Type B pancreatic cell (in vitro differentiated cells): ENCODE data around the gene FMNL1. TPM values are rescaled to one million over a fixed set of nuclear protein-coding genes. Genes with fewer than 3 reads are reported as not detected.
"Not testable (repeated sequence)": the region's sequence is repeated elsewhere in the genome, so short reads cannot be mapped to it uniquely, and the experiment has no call there.

Source experiments
- DNase-seq: peaks from one replicate; pipeline ENCODE4 v3.0.0; 2021; ENCODE audit warnings: mixed read lengths; ENCODE audit not compliant: unreplicated experiment; ENCODE audit errors: extremely low spot score
- H3K27ac Mint-ChIP-seq: 2 replicates; pipeline ENCODE4 v1.8.0; 2021; ENCODE audit warnings: mild to moderate bottlenecking, mixed read lengths
- H3K27me3 Mint-ChIP-seq: 2 replicates; pipeline ENCODE4 v1.8.0; 2021; ENCODE audit warnings: mixed read lengths
- H3K36me3 Mint-ChIP-seq: 2 replicates; pipeline ENCODE4 v1.8.0; 2021; ENCODE audit warnings: mixed read lengths
- H3K4me1 Mint-ChIP-seq: one replicate; pipeline ENCODE4 v1.8.0; 2021; ENCODE audit warnings: mixed read lengths; ENCODE audit not compliant: unreplicated experiment
- H3K4me3 Mint-ChIP-seq: 2 replicates; pipeline ENCODE4 v1.8.0; 2021; ENCODE audit warnings: mild to moderate bottlenecking, mixed read lengths
- H3K9me3 Mint-ChIP-seq: 2 replicates; pipeline ENCODE4 v1.8.0; 2021; ENCODE audit warnings: mixed read lengths
- total RNA-seq: library from RNA; stranded (reverse); gene quantifications from 2 replicates; pipeline ENCODE4 v1.2.1, GENCODE V29; 2021; ENCODE audit warnings: low replicate concordance
- TF ChIP-seq, protein P1 (sequence below): fragments of 200-600 bp; sonication (generic); conservative IDR thresholded peaks from 2 replicates; pipeline ENCODE4 v1.5.0; 2021; ENCODE audit warnings: antibody characterized with exemption, mild to moderate bottlenecking

Gene FMNL1
- total RNA-seq, 1 donor from 2014 or later = 1.9 TPM

DNA sequence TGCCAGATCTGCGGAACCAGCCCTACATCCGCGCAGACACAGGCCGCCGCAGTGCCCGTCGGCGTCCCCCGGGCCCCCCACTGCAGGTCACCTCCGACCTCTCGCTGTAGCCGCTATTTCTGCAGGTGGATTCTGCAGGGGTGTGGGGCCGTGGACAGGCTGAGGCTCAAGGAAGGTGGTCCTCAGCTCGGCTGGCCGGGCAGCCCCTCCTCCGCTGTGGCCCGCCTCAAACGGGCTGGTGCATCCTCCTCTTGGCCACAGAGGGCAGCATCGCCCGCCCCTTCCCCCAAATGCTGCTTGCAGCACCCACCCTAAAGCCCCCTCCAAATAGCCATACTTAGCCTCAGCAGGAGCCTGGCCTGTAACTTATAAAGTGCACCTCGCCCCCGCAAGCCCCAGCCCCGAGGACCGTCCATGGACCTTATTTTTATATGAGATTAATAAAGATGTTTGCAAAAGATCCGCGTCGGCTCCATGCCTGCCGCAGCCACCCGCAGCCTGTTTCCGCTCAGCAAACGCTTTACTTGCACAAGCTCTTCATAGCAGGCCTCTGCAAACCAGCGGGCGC is 25.3 kb downstream of the FMNL1 start:
- no peak for DNase-seq
- peak overlapping the region; percentile 91 for H3K27ac Mint-ChIP-seq
- peak overlapping the region; percentile 94 for H3K4me3 Mint-ChIP-seq

DNA sequence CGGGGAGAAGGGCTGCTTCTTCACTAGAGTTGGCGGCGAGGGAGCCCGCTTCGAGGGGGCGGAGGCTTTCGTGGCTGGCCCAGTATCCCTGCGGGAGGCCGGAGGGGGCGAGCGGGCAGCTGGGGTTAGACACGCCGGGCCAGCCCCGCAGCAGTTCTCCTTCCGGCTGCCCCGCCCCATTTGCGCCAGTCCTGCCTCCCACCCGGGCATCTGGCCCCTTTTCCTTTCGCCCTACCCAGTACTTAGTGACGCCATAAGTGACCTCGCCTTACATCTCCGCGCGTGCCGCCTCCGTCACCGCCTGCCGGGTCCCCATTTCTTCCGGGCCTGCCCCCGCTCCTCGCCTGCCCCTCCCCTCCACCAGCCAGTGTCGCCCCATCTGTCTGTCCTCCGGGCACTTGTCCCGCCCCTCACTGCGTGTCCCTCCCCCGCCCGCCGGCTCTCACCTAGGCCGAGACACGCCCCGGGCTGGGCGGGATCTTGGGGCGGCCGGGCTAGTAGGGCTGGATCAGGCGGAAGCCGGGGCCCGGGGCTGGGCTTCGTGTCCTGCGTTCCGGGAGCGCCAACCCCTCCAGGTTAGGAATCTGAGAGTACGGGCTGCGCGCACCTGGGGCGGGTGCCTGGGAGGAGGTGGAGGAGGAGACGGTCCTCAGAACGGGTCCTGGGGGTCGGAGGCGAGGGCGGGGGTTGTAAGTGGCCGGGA is 25.9 kb downstream of the FMNL1 start:
- Mint-ChIP-seq H3K27me3 (peaks cover 8% of the 10 kb centered on the region), H3K4me3 (peak overlapping the region; percentile 94), H3K4me1 (peaks cover 8% of the 10 kb centered on the region), H3K9me3 (no peaks in the 10 kb centered on the region), H3K27ac (peak overlapping the region; percentile 91), H3K36me3 (no peaks in the 10 kb centered on the region)
- peak; percentile 90 for DNase-seq
- TF ChIP-seq, protein P1, sequence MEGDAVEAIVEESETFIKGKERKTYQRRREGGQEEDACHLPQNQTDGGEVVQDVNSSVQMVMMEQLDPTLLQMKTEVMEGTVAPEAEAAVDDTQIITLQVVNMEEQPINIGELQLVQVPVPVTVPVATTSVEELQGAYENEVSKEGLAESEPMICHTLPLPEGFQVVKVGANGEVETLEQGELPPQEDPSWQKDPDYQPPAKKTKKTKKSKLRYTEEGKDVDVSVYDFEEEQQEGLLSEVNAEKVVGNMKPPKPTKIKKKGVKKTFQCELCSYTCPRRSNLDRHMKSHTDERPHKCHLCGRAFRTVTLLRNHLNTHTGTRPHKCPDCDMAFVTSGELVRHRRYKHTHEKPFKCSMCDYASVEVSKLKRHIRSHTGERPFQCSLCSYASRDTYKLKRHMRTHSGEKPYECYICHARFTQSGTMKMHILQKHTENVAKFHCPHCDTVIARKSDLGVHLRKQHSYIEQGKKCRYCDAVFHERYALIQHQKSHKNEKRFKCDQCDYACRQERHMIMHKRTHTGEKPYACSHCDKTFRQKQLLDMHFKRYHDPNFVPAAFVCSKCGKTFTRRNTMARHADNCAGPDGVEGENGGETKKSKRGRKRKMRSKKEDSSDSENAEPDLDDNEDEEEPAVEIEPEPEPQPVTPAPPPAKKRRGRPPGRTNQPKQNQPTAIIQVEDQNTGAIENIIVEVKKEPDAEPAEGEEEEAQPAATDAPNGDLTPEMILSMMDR = no peak

More for the DNA sequence above, 25.3 kb downstream of the FMNL1 start:
- Mint-ChIP-seq H3K27me3 (peaks cover 13% of the 10 kb centered on the region), H3K4me1 (peaks cover 8% of the 10 kb centered on the region), H3K9me3 (no peaks in the 10 kb centered on the region), H3K36me3 (no peaks in the 10 kb centered on the region)
- TF ChIP-seq, protein P1 = peak; percentile 79

DNA sequence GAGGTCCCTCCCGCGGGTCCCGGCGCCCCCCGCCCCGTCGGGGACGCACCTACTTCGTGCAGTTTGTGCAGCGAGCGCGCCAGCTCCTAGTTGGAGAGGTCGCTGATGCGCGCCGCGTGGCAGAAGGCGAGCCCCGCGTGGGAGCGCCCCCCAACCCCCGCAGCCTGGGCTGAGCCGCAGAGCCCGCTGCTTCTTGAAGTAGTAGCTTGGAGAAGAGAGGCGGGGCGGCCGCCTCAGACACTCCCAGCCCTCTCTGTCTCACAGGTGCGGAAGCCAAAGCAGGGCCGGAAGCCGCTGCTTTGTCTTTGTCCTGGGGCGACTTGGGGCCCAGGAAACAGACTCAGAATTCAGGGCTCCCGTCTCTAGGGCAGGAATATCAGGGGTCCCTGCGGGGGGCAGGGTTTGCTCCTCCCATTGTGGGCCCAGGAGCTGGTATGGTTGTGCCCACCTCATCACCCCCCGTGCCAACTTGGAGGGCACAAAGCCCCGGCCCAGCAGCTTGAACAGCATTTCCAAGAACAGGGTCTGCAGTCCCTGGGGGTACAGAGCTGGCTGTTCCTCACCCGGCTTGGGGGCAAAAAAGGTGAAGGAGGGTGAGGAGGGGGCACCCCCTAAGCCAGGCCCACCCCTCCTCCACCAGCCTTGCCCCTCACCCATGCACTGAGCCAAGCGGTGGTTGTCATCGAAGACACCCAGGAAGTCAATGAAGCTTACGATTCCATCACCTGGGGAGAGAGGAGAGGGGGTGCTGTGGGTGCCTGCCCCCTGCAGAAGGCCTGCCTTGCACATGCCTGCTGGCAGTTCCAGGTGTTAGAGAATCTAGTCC is 26.7 kb downstream of the FMNL1 start:
- Mint-ChIP-seq H3K36me3 (no peaks in the 10 kb centered on the region), H3K9me3 (no peaks in the 10 kb centered on the region), H3K4me1 (peaks cover 8% of the 10 kb centered on the region), H3K27ac (peak overlapping the region; percentile 91), H3K27me3 (peaks cover 3% of the 10 kb centered on the region), H3K4me3 (peak overlapping the region; percentile 94)
- TF ChIP-seq, protein P1 = no peak
- DNase-seq = no peak

GRCh38 chr17:45251931-45252330 is 30.2 kb downstream of the FMNL1 start:
- H3K27ac Mint-ChIP-seq = no peak overlapping the region

DNA sequence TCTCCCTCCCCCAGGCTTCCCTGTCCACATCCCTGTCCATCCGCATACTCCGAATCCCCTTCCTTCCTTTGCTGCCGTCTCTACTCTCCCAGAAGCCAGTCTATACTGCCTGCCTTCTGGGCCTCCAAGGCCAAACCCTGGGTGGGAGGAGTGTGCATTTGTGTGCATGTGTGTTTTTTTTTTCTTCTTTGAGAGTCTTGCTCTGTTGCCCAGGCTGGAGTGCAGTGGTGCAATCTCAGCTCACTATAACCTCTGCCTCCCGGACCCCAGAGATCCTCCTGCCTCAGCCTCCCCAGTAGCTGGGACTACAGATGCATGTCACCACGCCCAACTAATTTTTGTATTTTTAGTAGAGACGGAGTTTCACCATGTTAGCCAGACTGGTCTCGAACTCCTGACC is 31.6 kb downstream of the FMNL1 start:
- peaks cover 10% of the 10 kb centered on the region for H3K4me1 Mint-ChIP-seq

More at GRCh38 chr17:45251931-45252330, 30.2 kb downstream of the FMNL1 start:
- DNase-seq = no peak
- Mint-ChIP-seq H3K9me3 (no peaks in the 10 kb centered on the region), H3K4me3 (no peak overlapping the region), H3K27me3 (peaks cover under 1% of the 10 kb centered on the region), H3K36me3 (no peaks in the 10 kb centered on the region), H3K4me1 (peaks cover 6% of the 10 kb centered on the region)
- TF ChIP-seq, protein P1 = no peak

GRCh38 chr17:45253879-45254278 is 32.2 kb downstream of the FMNL1 start:
- H3K9me3 Mint-ChIP-seq = no peaks in the 10 kb centered on the region
- TF ChIP-seq, protein P1 = no peak
- no peaks in the 10 kb centered on the region for H3K27me3 Mint-ChIP-seq
- H3K4me1 Mint-ChIP-seq = peaks cover 10% of the 10 kb centered on the region
- no peaks in the 10 kb centered on the region for H3K36me3 Mint-ChIP-seq
- DNase-seq = no peak
- no peak overlapping the region for H3K4me3 Mint-ChIP-seq
- H3K27ac Mint-ChIP-seq = no peak overlapping the region

More for the DNA sequence above, 31.6 kb downstream of the FMNL1 start:
- not testable (repeated sequence) for H3K4me3 Mint-ChIP-seq, H3K27me3 Mint-ChIP-seq, H3K27ac Mint-ChIP-seq, H3K9me3 Mint-ChIP-seq, DNase-seq, H3K36me3 Mint-ChIP-seq
